ENCODE measurements around the gene C11orf98. TPM values are rescaled to one million over a fixed set of nuclear protein-coding genes. Genes with fewer than 3 reads are reported as not detected.
"Not testable (repeated sequence)": the region's sequence is repeated elsewhere in the genome, so short reads cannot be mapped to it uniquely, and the experiment has no call there.

C11orf98 gene
- total RNA-seq: 10 to 100 TPM; 27.4 to 35.9 TPM
- long read RNA-seq, donor 1, transcript C11orf98-201 (4 exons, 654 nt): major isoform, 7 of 7 reads
- long read RNA-seq, donor 1, partial matches to known transcripts: 0 of 7 reads
- long read RNA-seq, donor 1, other reads (novel, unspliced or antisense): 0 of 7 reads
- long read RNA-seq, donor 2, transcript C11orf98-201 (4 exons, 654 nt): major isoform, 17 of 17 reads
- long read RNA-seq, donor 2, partial matches to known transcripts: 0 of 17 reads
- long read RNA-seq, donor 2, other reads (novel, unspliced or antisense): 0 of 17 reads

DNA sequence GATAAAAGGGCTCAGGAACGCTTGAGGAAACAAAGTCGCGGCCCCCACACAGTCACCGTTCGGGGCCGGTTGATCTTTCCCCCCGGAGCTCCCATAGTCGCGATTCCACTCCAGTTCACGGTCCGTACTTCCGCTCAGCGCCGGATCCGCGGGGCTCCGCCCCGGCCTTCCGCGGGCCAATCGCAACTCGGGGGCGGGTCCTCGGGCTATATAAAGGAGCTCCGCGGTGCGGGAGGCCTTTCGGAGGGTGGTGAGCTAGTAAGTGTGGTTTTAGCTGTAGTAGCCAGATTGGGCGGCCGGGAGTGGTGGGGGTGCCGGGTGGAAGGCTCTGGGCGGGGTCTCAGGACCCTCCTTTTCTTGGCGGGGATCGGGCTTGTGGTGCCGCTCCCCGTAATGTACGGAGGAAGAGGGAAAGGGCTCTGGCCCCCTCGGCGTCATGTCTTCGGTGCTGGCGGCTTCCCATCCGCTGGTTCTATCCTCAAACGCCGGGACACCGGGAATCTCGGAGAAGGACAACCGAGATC lies at the start of gene C11orf98, which contains the start of gene CSKMT:
Gene C11orf98 (minus strand): TSS at position 136 of the 524 bp plus-strand sequence. CDS start 41 bp downstream, at position 95.
Gene CSKMT (plus strand): TSS at position 238 of the 524 bp plus-strand sequence. CDS start 568 bp downstream, outside the sequence.
- DNase-seq (ENCODE audit: low spot score): peak; percentile 98
- intact Hi-C loops (cut with DNase I): no loop called here

DNA sequence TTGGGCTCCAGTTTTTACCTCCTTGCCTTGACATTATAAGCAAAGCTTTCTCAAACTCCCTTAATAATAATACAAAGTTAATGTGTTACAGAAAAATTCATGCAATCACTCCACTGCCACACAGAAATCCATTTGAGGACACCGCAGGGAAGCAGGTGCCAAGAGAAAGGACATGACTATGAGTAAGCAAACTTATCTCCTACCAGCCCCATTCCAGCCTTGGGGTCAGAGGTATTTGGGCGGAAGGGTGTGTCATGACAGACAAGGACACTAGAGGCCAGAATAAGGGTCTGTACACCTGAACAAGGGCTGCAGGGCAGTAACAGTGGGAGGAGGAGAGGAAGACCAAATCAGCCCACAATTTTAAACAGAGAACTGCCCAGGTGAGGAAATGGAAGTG lies 48.3 kb upstream of the C11orf98 start:
- DNase-seq (ENCODE audit: low spot score): no peak
- intact Hi-C loops (cut with DNase I): no loop called here

DNA sequence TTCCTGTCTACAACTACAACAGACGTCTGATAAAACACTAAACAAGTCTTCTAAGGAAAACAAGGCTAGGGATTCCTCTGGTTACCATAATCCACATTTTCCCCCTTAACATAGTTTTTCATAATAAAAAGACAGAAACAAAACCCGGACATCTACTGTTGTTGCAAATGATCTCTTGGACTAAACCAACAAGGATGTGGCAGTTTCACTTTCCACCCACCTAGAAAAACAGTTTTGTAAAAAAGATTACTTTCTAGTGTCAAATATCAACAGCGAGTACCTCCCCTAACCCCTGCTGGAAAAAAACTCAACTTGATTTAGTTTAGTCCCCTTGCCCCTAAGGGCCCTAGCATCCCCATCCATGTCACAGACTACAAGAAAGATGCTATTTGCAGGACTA lies 47.9 kb upstream of the C11orf98 start:
- intact Hi-C loops (cut with DNase I): no loop called here
- DNase-seq (ENCODE audit: low spot score): no peak

- no peak for DNase-seq (ENCODE audit: low spot score)
- intact Hi-C loops (cut with DNase I): no loop called here
Measured at GRCh38 chr11:62712276-62712812, 47.3 kb upstream of the C11orf98 start.

DNA sequence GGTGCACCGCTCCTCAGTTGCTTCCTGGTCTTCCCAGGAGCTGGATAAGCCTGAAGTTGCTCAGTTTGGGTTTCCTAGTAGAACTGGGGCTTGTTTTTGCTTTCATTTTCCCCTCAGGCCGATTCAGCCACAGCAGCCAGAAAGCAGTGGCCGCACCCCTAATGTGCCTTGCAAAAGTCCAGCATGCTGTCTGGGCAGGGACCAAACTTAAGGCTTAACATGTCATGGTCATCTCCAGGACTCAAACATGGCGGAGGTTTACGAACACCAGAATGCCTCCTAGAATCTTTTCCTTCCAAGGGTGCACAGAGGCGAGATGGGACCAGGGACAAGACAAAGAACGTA lies 45.0 kb upstream of the C11orf98 start:
- intact Hi-C loops (cut with DNase I): no loop called here
- DNase-seq (ENCODE audit: low spot score): no peak

DNA sequence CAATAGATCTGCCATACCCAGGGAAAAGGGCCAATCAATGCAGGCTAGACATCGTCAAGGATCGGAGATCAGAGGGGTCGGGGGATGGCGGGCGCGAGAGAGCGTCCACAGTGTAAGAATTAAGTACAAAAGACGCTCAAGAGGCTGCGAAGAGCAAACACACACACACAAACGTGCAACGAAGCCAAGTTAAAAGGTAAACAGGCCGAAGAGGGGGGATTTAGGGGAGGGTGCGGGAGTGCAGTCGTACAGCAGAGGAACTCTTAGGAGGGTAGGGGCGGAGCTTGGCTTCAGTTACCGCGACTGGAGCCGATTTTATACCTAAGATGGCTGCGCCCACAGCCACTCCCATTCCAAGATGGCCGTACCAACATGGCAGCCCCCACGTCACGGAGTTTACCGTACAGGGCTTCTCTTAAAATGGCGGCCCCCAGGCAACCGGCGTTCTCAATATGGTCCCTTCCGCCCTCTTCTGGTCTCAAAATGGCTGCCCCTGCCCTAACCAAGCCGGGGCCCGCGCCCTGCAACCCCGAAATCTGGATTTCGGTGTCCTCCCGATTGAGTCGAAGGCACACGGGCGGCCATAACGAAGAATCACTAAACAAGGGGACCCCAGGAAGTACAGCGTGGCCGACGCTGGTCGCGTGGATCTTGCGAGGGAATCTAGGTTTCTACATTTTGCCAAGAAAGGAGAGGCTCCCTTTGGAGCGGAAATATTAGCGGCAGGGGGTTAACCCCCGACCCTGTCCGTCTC lies 44.4 kb upstream of the C11orf98 start:
- intact Hi-C loops (cut with DNase I): no loop called here
- DNase-seq (ENCODE audit: low spot score): peak; percentile 99

GRCh38 chr11:62708793-62709192 lies 43.8 kb upstream of the C11orf98 start:
- intact Hi-C loops (cut with DNase I): no loop called here
- DNase-seq (ENCODE audit: low spot score): no peak

- no peak for DNase-seq (ENCODE audit: low spot score)
- intact Hi-C loops (cut with DNase I): no loop called here
Measured at GRCh38 chr11:62708392-62708791, 43.4 kb upstream of the C11orf98 start.

- no peak for DNase-seq (ENCODE audit: low spot score)
Measured at GRCh38 chr11:62707277-62707861, 42.4 kb upstream of the C11orf98 start, which contains the start of the genes BSCL2 and GNG3. Gene BSCL2 (minus strand): TSS chr11:62707424. CDS start chr11:62707195, 229 bp downstream. Gene GNG3 (plus strand): TSS chr11:62707676. CDS start chr11:62708296, 620 bp downstream.

DNA sequence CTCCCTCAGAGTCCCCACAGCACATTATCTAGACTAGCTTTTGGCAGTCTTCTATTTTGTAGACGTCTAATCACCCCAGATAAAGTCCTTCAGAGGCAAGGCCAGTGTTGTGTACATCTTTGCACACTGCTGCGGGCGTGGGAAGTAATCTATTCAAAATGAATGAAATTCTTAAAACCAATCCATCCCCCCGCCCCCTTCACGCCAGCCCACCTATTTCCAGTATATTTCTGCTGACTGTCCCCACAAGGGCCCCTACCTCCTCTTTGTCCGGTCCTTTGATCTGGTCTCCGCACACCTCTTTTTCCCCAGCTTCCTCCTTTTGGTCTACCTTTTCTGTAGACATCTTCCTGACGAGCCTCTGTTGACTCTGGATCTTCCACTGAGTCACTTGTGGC lies 41.8 kb upstream of the C11orf98 start:
- no peak for DNase-seq (ENCODE audit: low spot score)
- intact Hi-C loops (cut with DNase I): no loop called here

More at GRCh38 chr11:62707277-62707861, 42.4 kb upstream of the C11orf98 start, which contains the start of the genes BSCL2 and GNG3:
- intact Hi-C loops (cut with DNase I): no loop called here

- intact Hi-C loops (cut with DNase I): no loop called here
- DNase-seq (ENCODE audit: low spot score): peak; percentile 99
Measured at GRCh38 chr11:62705880-62706849, 41.2 kb upstream of the C11orf98 start.

DNA sequence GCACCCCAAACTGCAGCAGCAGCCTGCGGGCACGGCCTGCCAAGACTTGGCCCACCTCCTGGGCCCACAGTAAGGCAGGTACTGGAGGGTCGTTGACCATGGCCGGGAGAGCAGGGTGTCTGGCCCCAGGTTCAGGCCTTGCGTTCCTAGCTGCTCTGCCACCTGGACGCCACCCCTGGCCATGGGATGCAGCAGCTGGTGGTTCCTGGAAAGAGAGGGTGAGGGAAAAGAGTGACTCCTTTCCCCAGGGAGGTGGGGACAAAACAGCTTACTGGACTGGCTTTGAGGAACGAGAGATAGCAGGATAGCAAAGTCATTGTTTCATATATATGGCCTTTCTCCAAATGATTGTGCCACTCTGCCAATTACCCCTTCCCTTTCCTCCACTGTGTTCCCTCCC lies 40.4 kb upstream of the C11orf98 start:
- intact Hi-C loops (cut with DNase I): no loop called here
- no peak for DNase-seq (ENCODE audit: low spot score)

DNA sequence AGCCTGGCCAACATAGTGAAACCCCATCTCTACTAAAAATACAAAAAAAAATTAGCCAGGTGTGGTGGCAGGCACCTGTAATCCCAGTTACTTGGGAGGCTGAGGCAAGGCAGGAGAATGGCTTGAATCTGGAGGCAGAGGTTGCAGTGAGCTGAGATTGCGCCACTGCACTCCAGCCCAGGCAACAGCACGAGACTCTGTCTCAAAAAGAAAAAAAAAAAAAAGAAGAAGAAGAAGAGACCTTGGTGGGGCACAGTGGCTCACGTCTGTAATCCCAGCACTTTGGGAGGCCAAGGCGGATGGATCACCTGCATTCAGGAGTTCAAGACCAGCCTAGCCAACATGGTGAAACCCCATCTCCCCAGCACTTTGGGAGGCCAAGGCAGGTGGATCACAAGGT lies 38.9 kb upstream of the C11orf98 start:
- DNase-seq (ENCODE audit: low spot score); intact Hi-C loops (cut with DNase I): not testable (repeated sequence)

DNA sequence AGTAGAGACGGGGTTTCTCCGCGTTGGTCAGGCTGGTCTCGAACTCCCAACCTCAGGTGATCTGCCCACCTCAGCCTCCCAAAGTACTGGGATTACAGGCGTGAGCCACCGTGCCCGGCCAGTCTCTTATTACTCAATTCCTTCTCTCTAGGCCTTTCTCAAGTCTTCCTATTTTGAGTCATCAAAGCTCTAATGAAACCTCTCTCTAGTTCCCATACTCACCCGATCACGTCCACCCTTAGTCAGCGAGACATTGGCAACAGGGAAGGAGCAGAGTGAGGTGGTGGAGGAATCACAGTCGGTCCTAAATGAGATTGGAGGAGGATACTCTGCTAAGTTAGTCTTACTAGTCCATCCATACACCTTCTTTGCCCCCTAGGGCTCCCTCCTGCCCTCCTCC lies 37.2 kb upstream of the C11orf98 start:
- intact Hi-C loops (cut with DNase I): no loop called here
- DNase-seq (ENCODE audit: low spot score): no peak

DNA sequence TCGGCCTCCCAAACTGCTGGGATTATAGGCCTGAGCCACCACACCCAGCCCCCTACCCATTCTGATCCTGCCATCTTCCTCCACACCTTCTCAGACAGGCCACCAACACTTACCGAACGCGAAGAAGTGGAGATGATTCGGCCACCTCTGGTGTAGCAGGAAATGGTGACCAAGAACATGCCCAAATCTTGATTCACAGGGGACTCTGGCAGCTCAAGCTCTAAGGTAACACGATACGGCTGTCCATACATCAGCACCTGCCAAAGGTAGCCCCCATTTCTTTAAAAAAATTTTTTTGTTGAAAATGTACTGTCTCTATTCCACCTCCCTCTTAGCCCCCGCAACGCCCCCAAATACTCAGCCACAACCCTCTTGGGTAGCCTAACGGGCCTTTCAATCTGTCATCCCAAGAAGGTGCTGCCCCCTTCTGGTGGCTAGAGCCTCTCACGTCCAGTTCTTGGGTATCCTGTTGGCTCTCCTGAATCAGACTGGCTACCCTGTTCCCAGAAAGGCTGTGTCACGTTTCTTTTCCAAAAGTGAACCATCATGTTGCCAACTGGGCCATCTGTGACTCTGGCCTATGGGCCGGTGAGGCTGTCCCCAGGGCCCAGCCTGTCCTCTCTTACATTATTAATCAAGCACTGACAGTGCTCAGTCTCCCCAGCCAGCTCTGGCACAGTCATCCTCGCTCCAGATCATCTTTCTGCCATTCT lies 29.6 kb upstream of the C11orf98 start:
- DNase-seq (ENCODE audit: low spot score): peak; percentile 93
- intact Hi-C loops (cut with DNase I): loop anchor here (5.0 to 10.0 kb wide), 2 partner anchors 297 to 300 kb away; no protein-coding TSS in a partner anchor

- not testable (repeated sequence) for DNase-seq (ENCODE audit: low spot score)
- intact Hi-C loops (cut with DNase I): loop anchor here (5.0 to 10.0 kb wide), 2 partner anchors 296 to 299 kb away; no protein-coding TSS in a partner anchor
Measured at GRCh38 chr11:62693624-62694023, 28.6 kb upstream of the C11orf98 start.

GRCh38 chr11:62689421-62690183 lies 24.6 kb upstream of the C11orf98 start, which contains the start of gene LRRN4CL:
Gene LRRN4CL (minus strand): TSS chr11:62689530. CDS start chr11:62688508, 1,022 bp downstream.
- peak; percentile 90 for DNase-seq (ENCODE audit: low spot score)
- intact Hi-C loops (cut with DNase I): loop anchor here (5.0 to 10.0 kb wide), 2 partner anchors 292 to 295 kb away; no protein-coding TSS in a partner anchor
